GM23338 (cell line): ENCODE measurements around the gene ABCA4.

Source experiments
- ZNF331 ChIP-seq: fragments of 250-450 bp; sonication (Bioruptor Pico); IDR thresholded peaks from 2 replicates; pipeline ENCODE4 v1.5.0; 2020; ENCODE audit warnings: low read depth, mild to moderate bottlenecking, moderate library complexity
- TF ChIP-seq, protein P1 (sequence below), 2 experiments: fragments of 200-600 bp in 1 of 2; sonication (generic) in 1 of 2; conservative IDR thresholded peaks; 2 replicates each; pipeline versions ENCODE4 v1.5.1 to v1.6.1; 2016 to 2017; ENCODE audit warnings: antibody characterized with exemption in 2 of 2, low read depth in 2 of 2, mild to moderate bottlenecking in 2 of 2, moderate library complexity in 1 of 2

DNA sequence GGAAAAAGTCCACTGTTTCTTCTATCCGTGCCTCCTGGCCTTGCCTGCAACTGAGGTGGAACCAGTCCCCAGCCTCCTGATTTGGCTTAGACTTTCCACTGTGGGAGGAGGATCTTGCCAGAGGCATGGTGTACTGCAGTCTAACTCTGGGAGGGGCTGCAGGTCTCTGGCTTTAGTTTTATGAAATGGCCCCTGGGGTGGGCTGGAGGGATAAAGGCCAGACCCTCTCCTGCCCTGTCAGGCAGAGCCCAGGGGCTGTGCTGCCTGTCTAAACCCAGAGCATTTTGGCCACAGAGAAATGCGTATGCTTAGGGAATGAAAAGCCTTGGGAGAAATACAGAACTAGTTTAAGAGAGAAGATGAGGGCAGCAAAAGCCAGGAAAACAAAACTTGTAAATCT lies 73.0 kb downstream of the ABCA4 start:
- TF ChIP-seq, protein P1, sequence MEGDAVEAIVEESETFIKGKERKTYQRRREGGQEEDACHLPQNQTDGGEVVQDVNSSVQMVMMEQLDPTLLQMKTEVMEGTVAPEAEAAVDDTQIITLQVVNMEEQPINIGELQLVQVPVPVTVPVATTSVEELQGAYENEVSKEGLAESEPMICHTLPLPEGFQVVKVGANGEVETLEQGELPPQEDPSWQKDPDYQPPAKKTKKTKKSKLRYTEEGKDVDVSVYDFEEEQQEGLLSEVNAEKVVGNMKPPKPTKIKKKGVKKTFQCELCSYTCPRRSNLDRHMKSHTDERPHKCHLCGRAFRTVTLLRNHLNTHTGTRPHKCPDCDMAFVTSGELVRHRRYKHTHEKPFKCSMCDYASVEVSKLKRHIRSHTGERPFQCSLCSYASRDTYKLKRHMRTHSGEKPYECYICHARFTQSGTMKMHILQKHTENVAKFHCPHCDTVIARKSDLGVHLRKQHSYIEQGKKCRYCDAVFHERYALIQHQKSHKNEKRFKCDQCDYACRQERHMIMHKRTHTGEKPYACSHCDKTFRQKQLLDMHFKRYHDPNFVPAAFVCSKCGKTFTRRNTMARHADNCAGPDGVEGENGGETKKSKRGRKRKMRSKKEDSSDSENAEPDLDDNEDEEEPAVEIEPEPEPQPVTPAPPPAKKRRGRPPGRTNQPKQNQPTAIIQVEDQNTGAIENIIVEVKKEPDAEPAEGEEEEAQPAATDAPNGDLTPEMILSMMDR (conservative IDR thresholded peaks at IDR 0.05; ENCODE audit: low read depth in 2 of 2), result no peak
- no peak for TF ChIP-seq ZNF331 (CRISPR knock-in tag)
